OCI-LY1 (cell line): ENCODE measurements around the gene KNCN.

ENCODE experiments used
- H2AFZ ChIP-seq: fragments of 200-600 bp; sonication (generic), shearing (Covaris generic); 2 replicates; pipeline ENCODE4 v1.6.0; 2014; ENCODE audit warnings: antibody characterized with exemption, mild to moderate bottlenecking, low read length
- H3F3A ChIP-seq: fragments of 200-600 bp; sonication (generic), shearing (Covaris generic); 2 replicates; pipeline ENCODE4 v1.6.0; 2014; ENCODE audit warnings: mild to moderate bottlenecking, antibody characterized with exemption, low read length, moderate library complexity; ENCODE audit not compliant: insufficient read depth
- H3K27ac ChIP-seq: fragments of 200-600 bp; sonication (generic); 2 replicates; pipeline ENCODE4 v1.5.1; 2014; ENCODE audit warnings: low read length, mixed run types, mild to moderate bottlenecking, low read depth; ENCODE audit not compliant: poor library complexity, severe bottlenecking
- H3K27me3 ChIP-seq: fragments of 200-600 bp; sonication (generic); 2 replicates; pipeline ENCODE4 v1.6.0; 2014; ENCODE audit warnings: antibody characterized with exemption, mild to moderate bottlenecking, low read length, moderate library complexity; ENCODE audit not compliant: insufficient read depth
- H3K36me3 ChIP-seq: fragments of 200-600 bp; sonication (generic); 2 replicates; pipeline ENCODE4 v1.6.1; 2014; ENCODE audit warnings: mild to moderate bottlenecking, antibody characterized with exemption, low read length, moderate library complexity, mixed read lengths; ENCODE audit not compliant: insufficient read depth
- H3K4me1 ChIP-seq: fragments of 200-600 bp; sonication (generic); 2 replicates; pipeline ENCODE4 v1.5.1; 2014; ENCODE audit warnings: mild to moderate bottlenecking, low read length, moderate library complexity; ENCODE audit not compliant: insufficient read depth, severe bottlenecking
- H3K4me2 ChIP-seq: fragments of 200-600 bp; sonication (generic), shearing (Covaris generic); 2 replicates; pipeline ENCODE4 v1.6.1; 2014; ENCODE audit warnings: low read length
- H3K4me3 ChIP-seq: fragments of 200-600 bp; sonication (generic); 2 replicates; pipeline ENCODE4 v1.5.1; 2014; ENCODE audit warnings: low read length, low read depth, mild to moderate bottlenecking, mixed read lengths; ENCODE audit not compliant: poor library complexity, severe bottlenecking
- H3K79me2 ChIP-seq: fragments of 200-600 bp; shearing (Covaris generic); 2 replicates; pipeline ENCODE4 v1.6.1; 2016; ENCODE audit warnings: mixed run types, low read length, mixed read lengths; ENCODE audit not compliant: insufficient read depth
- H3K9ac ChIP-seq: fragments of 200-600 bp; sonication (generic), shearing (Covaris generic); 2 replicates; pipeline ENCODE4 v1.6.1; 2014; ENCODE audit warnings: mild to moderate bottlenecking, low read length, mixed read lengths
- H3K9me2 ChIP-seq: fragments of 200-600 bp; sonication (generic), shearing (Covaris generic); 2 replicates; pipeline ENCODE4 v1.6.1; 2014; ENCODE audit warnings: low read depth, mild to moderate bottlenecking, low read length, mixed read lengths
- H3K9me3 ChIP-seq: fragments of 200-600 bp; shearing (Covaris generic); 2 replicates; pipeline ENCODE4 v1.6.1; 2014; ENCODE audit warnings: low read length, mixed read lengths
- H4K20me1 ChIP-seq: fragments of 200-600 bp; sonication (generic), shearing (Covaris generic); 2 replicates; pipeline ENCODE4 v1.6.0; 2016; ENCODE audit warnings: mild to moderate bottlenecking, low read length; ENCODE audit not compliant: insufficient read depth
- CTCF ChIP-seq: fragments of 200-600 bp; sonication (generic), shearing (Covaris generic); IDR thresholded peaks from 2 replicates; pipeline ENCODE4 v1.5.1; 2017; ENCODE audit warnings: mild to moderate bottlenecking, antibody characterized with exemption, low read length, moderate library complexity, mixed read lengths
- EZH2 ChIP-seq: fragments of 200-600 bp; sonication (generic), shearing (Covaris generic); IDR thresholded peaks from 2 replicates; pipeline ENCODE4 v1.8.0; 2017; ENCODE audit warnings: borderline replicate concordance, mixed run types, mild to moderate bottlenecking, antibody characterized with exemption, low read length, moderate library complexity, mixed read lengths

The KNCN gene

GRCh38 chr1:46554236-46554596, 2.8 kb upstream of the KNCN start:
- Histone ChIP-seq H3K27ac (no peak overlapping the region), H2AFZ (no peak overlapping the region), H3K4me3 (no peak overlapping the region), H3K9me3 (no peaks in the 10 kb centered on the region), H3F3A (no peaks in the 10 kb centered on the region), H3K79me2 (no peaks in the 10 kb centered on the region), H3K9ac (no peak overlapping the region), H3K9me2 (no peaks in the 10 kb centered on the region), H3K36me3 (no peaks in the 10 kb centered on the region), H3K4me2 (no peak overlapping the region), H4K20me1 (no peaks in the 10 kb centered on the region), H3K27me3 (no peaks in the 10 kb centered on the region), H3K4me1 (no peaks in the 10 kb centered on the region)
- TF ChIP-seq EZH2, result no peak
- TF ChIP-seq CTCF, result no peak

- no peak overlapping the region for H3K4me3 ChIP-seq
- no peaks in the 10 kb centered on the region for H3F3A ChIP-seq
- H2AFZ ChIP-seq, result no peak overlapping the region
- no peaks in the 10 kb centered on the region for H3K27me3 ChIP-seq
- no peaks in the 10 kb centered on the region for H3K4me1 ChIP-seq
- H3K9ac ChIP-seq, result no peak overlapping the region
- no peaks in the 10 kb centered on the region for H3K9me2 ChIP-seq
- no peak overlapping the region for H3K4me2 ChIP-seq
- H3K36me3 ChIP-seq, result no peaks in the 10 kb centered on the region
- no peak overlapping the region for H3K27ac ChIP-seq
- H3K9me3 ChIP-seq, result no peaks in the 10 kb centered on the region
- H3K79me2 ChIP-seq, result no peaks in the 10 kb centered on the region
- no peak for TF ChIP-seq EZH2
- TF ChIP-seq CTCF, result 0 out of 2 replicates have a peak, but pooled peaks have one; percentile 16
- no peaks in the 10 kb centered on the region for H4K20me1 ChIP-seq
These were observed 2.1 kb upstream of the KNCN start for GRCh38 chr1:46553506-46553905.

GRCh38 chr1:46552357-46553237, 1.1 kb upstream of the KNCN start:
- H3F3A ChIP-seq, result no peaks in the 10 kb centered on the region

More at GRCh38 chr1:46552357-46553237, 1.1 kb upstream of the KNCN start:
- Histone ChIP-seq H3K27ac (no peak overlapping the region), H3K4me2 (no peak overlapping the region), H3K4me3 (no peak overlapping the region), H2AFZ (no peak overlapping the region), H3K4me1 (no peaks in the 10 kb centered on the region), H3K36me3 (no peaks in the 10 kb centered on the region), H3K9me2 (no peaks in the 10 kb centered on the region), H3K9me3 (no peaks in the 10 kb centered on the region), H3K9ac (no peak overlapping the region), H4K20me1 (no peaks in the 10 kb centered on the region), H3K27me3 (no peaks in the 10 kb centered on the region), H3K79me2 (no peaks in the 10 kb centered on the region)
- TF ChIP-seq EZH2 (no peak), CTCF (no peak)
